GM12872 (cell line): ENCODE data around the gene GRIK1.

Source experiments
- CTCF ChIP-seq: IDR thresholded peaks from 3 replicates; pipeline ENCODE4 v1.5.1; 2011; ENCODE audit warnings: low read depth, mild to moderate bottlenecking, low read length, moderate library complexity; ENCODE audit not compliant: insufficient read depth

Gene GRIK1

GRCh38 chr21:29674343-29674742 lies 265.5 kb downstream of the GRIK1 start:
- TF ChIP-seq CTCF, result no peak

GRCh38 chr21:29673096-29673610 lies 266.6 kb downstream of the GRIK1 start:
- no peak for TF ChIP-seq CTCF

DNA sequence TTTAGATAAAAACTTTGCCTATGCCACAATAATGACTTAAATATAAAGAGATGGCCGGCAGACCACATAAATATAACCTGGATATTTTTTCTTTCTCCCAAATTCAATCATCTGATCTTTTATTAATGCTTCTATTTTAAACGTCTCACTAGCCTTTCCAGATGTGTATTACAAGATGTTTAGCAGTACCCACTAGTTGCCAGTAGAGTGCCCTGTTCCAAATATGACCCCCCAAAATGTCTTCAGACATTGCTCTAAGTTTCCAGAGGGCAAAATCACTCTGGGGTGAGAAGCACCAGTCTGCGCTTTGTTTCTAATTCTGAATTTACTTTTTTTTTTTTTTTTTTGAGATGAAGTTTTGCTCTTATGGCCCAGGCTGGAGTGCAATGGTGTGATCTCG lies 268.1 kb downstream of the GRIK1 start:
- TF ChIP-seq CTCF, result peak; percentile 26; the same call in 1 of the 3 replicates

- no peak for TF ChIP-seq CTCF
Observed at GRCh38 chr21:29670228-29670627, 269.6 kb downstream of the GRIK1 start.

GRCh38 chr21:29669416-29669815 lies 270.4 kb downstream of the GRIK1 start:
- TF ChIP-seq CTCF, result no peak

DNA sequence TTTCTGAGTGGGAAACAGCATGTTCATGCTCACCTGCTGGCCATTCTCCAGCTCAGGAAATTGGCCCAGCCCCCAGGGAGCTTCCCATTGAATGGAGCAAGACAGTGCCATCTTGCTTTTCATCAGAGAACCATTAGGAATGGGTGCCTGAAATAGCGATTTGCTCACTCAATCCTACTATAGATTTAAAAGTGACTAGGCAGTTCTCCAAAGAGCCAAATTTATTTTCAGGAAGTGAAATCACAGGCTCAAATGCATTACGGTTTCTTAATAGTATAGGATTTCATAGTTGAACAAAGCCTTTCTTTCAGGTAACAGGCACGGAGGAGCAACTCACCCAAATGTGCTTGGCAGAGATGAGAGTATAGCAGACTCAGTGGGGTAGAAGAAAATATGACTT lies 272.1 kb downstream of the GRIK1 start:
- no peak for TF ChIP-seq CTCF

- TF ChIP-seq CTCF, result no peak
Observed at GRCh38 chr21:29664615-29665014, 275.2 kb downstream of the GRIK1 start.
